SK-N-SH treated with all-trans-retinoic acid at 6 μM for 48 hours (cell line): ENCODE measurements around the gene C18orf63.

Experiments used
- ARNTL ChIP-seq: fragments of 450-650 bp; formaldehyde crosslinking; IDR thresholded peaks from 2 replicates; pipeline ENCODE4 v1.5.0; 2020; ENCODE audit warnings: low read depth, mild to moderate bottlenecking, moderate library complexity, borderline replicate concordance
- BACH2 ChIP-seq: fragments of 250-450 bp; sonication (Bioruptor Pico); IDR thresholded peaks from 2 replicates; pipeline ENCODE4 v1.9.0; 2021; ENCODE audit warnings: mild to moderate bottlenecking, borderline replicate concordance
- CSDC2 ChIP-seq: fragments of 250-450 bp; sonication (Bioruptor Pico); IDR thresholded peaks from 2 replicates; pipeline ENCODE4 v1.5.0; 2020; ENCODE audit warnings: mild to moderate bottlenecking, moderate library complexity
- GLIS3 ChIP-seq: fragments of 250-450 bp; sonication (Bioruptor Pico); IDR thresholded peaks from 2 replicates; pipeline ENCODE4 v1.5.0; 2020; ENCODE audit warnings: mild to moderate bottlenecking, moderate library complexity
- OSR1 ChIP-seq: fragments of 250-450 bp; sonication (Bioruptor Pico); IDR thresholded peaks from 2 replicates; pipeline ENCODE4 v1.8.0; 2022; ENCODE audit warnings: moderate library complexity, mild to moderate bottlenecking, inconsistent platforms
- PPARA ChIP-seq: fragments of 250-450 bp; sonication (Bioruptor Pico); IDR thresholded peaks from 2 replicates; pipeline ENCODE4 v1.5.0; 2020; ENCODE audit warnings: mild to moderate bottlenecking, borderline replicate concordance
- RARB ChIP-seq: fragments of 250-450 bp; sonication (Bioruptor Pico); IDR thresholded peaks from 2 replicates; pipeline ENCODE4 v1.8.0; 2021; ENCODE audit warnings: mild to moderate bottlenecking, moderate library complexity
- ZC3H10 ChIP-seq: fragments of 250-450 bp; sonication (Bioruptor Pico); IDR thresholded peaks from 2 replicates; pipeline ENCODE4 v1.5.1; 2021; ENCODE audit warnings: mild to moderate bottlenecking, moderate library complexity
- TF ChIP-seq, protein P1 (sequence below): fragments of 250-450 bp; sonication (Bioruptor Pico); IDR thresholded peaks from 2 replicates; pipeline ENCODE4 v1.5.0; 2020; ENCODE audit warnings: mild to moderate bottlenecking, moderate library complexity
- TF ChIP-seq, protein P2 (sequence below): fragments of 250-450 bp; sonication (Bioruptor Pico); IDR thresholded peaks from 2 replicates; pipeline ENCODE4 v1.8.0; 2021; ENCODE audit warnings: low read depth, mild to moderate bottlenecking, moderate library complexity, borderline replicate concordance

DNA sequence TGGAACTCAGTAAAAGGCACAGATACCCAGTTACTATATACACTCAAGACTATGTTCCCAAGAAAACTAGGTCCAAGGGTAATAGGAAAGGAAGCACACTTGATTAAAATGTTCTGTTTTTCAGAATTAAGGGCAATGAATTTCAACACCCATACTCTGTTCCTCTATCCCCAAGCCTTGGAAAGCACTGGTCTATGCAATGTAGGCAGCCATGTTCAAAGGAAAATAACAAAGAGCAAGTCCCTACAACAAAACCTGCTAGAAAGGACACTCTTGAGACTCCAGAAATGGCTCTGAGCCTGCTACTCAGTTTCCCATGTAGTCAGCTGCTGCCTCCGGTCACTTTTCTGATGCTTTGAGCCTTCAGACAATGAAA lies 30.7 kb upstream of the C18orf63 start:
- TF ChIP-seq RARB (CRISPR knock-in tag) (no peak), ZC3H10 (CRISPR knock-in tag) (no peak), ARNTL (CRISPR knock-in tag) (no peak), OSR1 (CRISPR knock-in tag) (no peak), BACH2 (CRISPR knock-in tag) (no peak), CSDC2 (CRISPR knock-in tag) (no peak), PPARA (CRISPR knock-in tag) (no peak), GLIS3 (no peak)
- TF ChIP-seq, protein P1, sequence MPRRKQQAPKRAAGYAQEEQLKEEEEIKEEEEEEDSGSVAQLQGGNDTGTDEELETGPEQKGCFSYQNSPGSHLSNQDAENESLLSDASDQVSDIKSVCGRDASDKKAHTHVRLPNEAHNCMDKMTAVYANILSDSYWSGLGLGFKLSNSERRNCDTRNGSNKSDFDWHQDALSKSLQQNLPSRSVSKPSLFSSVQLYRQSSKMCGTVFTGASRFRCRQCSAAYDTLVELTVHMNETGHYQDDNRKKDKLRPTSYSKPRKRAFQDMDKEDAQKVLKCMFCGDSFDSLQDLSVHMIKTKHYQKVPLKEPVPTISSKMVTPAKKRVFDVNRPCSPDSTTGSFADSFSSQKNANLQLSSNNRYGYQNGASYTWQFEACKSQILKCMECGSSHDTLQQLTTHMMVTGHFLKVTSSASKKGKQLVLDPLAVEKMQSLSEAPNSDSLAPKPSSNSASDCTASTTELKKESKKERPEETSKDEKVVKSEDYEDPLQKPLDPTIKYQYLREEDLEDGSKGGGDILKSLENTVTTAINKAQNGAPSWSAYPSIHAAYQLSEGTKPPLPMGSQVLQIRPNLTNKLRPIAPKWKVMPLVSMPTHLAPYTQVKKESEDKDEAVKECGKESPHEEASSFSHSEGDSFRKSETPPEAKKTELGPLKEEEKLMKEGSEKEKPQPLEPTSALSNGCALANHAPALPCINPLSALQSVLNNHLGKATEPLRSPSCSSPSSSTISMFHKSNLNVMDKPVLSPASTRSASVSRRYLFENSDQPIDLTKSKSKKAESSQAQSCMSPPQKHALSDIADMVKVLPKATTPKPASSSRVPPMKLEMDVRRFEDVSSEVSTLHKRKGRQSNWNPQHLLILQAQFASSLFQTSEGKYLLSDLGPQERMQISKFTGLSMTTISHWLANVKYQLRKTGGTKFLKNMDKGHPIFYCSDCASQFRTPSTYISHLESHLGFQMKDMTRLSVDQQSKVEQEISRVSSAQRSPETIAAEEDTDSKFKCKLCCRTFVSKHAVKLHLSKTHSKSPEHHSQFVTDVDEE: no peak
- TF ChIP-seq, protein P2, sequence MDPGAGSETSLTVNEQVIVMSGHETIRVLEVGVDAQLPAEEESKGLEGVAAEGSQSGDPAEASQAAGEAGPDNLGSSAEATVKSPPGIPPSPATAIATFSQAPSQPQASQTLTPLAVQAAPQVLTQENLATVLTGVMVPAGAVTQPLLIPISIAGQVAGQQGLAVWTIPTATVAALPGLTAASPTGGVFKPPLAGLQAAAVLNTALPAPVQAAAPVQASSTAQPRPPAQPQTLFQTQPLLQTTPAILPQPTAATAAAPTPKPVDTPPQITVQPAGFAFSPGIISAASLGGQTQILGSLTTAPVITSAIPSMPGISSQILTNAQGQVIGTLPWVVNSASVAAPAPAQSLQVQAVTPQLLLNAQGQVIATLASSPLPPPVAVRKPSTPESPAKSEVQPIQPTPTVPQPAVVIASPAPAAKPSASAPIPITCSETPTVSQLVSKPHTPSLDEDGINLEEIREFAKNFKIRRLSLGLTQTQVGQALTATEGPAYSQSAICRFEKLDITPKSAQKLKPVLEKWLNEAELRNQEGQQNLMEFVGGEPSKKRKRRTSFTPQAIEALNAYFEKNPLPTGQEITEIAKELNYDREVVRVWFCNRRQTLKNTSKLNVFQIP (CRISPR knock-in tag): no peak
